Measurements from ENCODE around the gene IL5. TPM values are rescaled to one million over a fixed set of nuclear protein-coding genes. Genes with fewer than 3 reads are reported as not detected.
"Not testable (repeated sequence)": the region's sequence is repeated elsewhere in the genome, so short reads cannot be mapped to it uniquely, and the experiment has no call there.

IL5 gene
- total RNA-seq, 4 donors from 2014 or later: not detected

DNA sequence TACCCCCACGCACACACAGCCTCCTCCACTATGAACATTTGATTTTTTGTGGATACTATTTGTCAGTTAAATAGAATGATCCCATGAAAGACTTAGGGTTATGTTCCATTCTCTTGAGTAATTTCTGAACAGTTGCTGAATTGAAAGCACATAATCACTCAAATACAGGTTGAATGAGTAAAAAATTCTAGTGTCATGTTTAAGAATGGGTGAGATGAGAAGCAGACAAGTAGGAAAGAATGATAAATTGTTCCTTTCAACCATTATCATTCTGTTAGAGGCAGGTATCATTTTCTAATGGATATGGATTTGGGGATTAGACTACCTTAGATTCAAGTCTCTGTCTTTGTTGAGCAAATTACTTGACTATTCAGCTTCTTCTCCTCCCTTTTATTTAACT, 32.8 kb upstream of the IL5 start:
- Histone ChIP-seq H3K27ac (replicated peaks in 1 of 4) (no peak overlapping the region), H3K9me3 (no peaks in the 10 kb centered on the region), H3K4me1 (no peaks in the 10 kb centered on the region), H3K4me3 (no peak overlapping the region), H3K27me3 (no peaks in the 10 kb centered on the region), H3K36me3 (peaks cover 33 to 81% (median 45%) of the 10 kb centered on the region in 4 donors)
- 97% methylated on average over 1 of the region's 1 CpG for WGBS
- no peak for DNase-seq (ENCODE audit: extremely low spot score)
- intact Hi-C loops (cut with DNase I): no loop called here
- no peak for TF ChIP-seq POLR2A (IDR thresholded peaks at IDR 0.05; ENCODE audit: low read depth)
- TF ChIP-seq, protein P1, sequence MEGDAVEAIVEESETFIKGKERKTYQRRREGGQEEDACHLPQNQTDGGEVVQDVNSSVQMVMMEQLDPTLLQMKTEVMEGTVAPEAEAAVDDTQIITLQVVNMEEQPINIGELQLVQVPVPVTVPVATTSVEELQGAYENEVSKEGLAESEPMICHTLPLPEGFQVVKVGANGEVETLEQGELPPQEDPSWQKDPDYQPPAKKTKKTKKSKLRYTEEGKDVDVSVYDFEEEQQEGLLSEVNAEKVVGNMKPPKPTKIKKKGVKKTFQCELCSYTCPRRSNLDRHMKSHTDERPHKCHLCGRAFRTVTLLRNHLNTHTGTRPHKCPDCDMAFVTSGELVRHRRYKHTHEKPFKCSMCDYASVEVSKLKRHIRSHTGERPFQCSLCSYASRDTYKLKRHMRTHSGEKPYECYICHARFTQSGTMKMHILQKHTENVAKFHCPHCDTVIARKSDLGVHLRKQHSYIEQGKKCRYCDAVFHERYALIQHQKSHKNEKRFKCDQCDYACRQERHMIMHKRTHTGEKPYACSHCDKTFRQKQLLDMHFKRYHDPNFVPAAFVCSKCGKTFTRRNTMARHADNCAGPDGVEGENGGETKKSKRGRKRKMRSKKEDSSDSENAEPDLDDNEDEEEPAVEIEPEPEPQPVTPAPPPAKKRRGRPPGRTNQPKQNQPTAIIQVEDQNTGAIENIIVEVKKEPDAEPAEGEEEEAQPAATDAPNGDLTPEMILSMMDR (IDR thresholded peaks at IDR 0.05): no peak
- TF ChIP-seq POLR2AphosphoS5 (IDR thresholded peaks at IDR 0.05): no peak
- TF ChIP-seq EP300 (IDR thresholded peaks at IDR 0.05): no peak

DNA sequence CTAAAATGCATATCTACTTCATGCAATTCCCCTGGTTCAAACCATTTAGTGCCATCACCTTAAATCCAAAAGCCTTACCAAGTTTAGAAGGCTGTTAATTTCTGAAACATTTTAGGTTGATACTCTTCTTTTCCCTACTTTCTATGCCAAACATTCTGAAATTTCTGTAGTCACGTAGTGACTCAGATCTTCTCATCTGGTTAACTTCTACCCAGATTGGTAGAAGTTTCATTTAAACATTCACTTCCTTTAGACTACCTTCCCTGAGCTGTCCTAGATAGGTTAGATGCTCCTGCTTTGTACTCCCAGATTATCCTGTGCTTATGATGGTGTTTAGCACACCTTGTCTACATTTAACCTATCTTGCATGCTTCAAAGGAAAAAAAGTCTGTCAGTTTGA, 23.3 kb upstream of the IL5 start:
- H3K27ac ChIP-seq (replicated peaks in 1 of 4): no peak overlapping the region
- H3K4me1 ChIP-seq: no peaks in the 10 kb centered on the region
- no peak for DNase-seq (ENCODE audit: extremely low spot score)
- TF ChIP-seq POLR2AphosphoS5 (IDR thresholded peaks at IDR 0.05) (no peak), POLR2A (IDR thresholded peaks at IDR 0.05; ENCODE audit: low read depth) (no peak), EP300 (IDR thresholded peaks at IDR 0.05) (no peak)
- TF ChIP-seq, protein P1 (IDR thresholded peaks at IDR 0.05): no peak
- no peak overlapping the region for H3K4me3 ChIP-seq
- H3K9me3 ChIP-seq: peaks cover 0 to 14% (median 5%) of the 10 kb centered on the region in 4 donors
- 83% methylated on average over 1 of the region's 1 CpG for WGBS
- intact Hi-C loops (cut with DNase I): no loop called here
- no peaks in the 10 kb centered on the region for H3K27me3 ChIP-seq
- peaks cover 6 to 60% (median 21%) of the 10 kb centered on the region in 4 donors for H3K36me3 ChIP-seq

DNA sequence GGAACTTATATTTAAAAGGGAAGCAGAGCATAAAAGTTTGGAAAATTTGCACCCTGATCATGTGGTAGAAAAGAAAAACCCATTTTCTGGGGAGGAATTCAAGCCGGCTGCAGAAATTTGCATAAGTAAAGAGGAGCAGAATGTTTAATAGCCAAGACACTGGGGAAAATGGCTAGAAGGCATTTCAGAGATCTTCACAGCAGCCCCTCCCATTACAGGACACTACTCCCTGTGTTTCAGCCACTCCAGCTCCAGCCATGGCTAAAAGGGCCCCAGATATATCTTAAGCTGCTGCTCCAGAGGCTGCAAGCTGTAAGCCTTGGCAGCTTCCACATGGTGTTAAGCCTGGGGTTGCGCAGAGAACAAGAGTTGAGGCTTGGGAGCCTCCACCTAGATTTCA, 21.2 kb upstream of the IL5 start:
- 98% methylated on average over 2 of the region's 2 CpGs for whole genome bisulfite sequencing

DNA sequence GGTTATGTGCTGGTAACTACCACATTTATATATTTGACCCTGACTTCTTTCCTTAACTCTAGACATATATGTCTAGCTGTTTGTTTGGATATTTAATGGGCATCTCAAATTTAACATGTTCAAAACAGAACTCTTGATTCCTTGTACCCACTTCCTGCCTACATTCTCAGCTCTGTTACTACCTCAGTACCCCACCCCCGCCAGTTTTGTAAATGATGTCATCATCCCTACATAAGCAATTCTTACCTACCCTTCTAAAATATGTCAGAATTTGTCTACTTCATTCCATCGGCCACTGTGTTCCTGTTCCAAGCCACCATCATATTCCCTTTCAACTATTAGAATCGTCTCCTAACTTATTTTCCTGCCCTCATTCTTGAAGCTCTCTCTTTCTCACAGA, 18.3 kb upstream of the IL5 start:
- H3K9me3 ChIP-seq: peaks cover 0 to 14% (median 5%) of the 10 kb centered on the region in 4 donors
- DNase-seq (ENCODE audit: extremely low spot score): no peak
- peaks cover 6 to 66% (median 34%) of the 10 kb centered on the region in 4 donors for H3K36me3 ChIP-seq
- 99% methylated on average over 3 of the region's 3 CpGs for WGBS
- H3K4me1 ChIP-seq: peaks cover 11 to 25% (median 24%) of the 10 kb centered on the region in 4 donors
- intact Hi-C loops (cut with DNase I): no loop called here
- H3K4me3 ChIP-seq: no peak overlapping the region
- TF ChIP-seq POLR2A (IDR thresholded peaks at IDR 0.05; ENCODE audit: low read depth) (no peak), POLR2AphosphoS5 (IDR thresholded peaks at IDR 0.05) (no peak), EP300 (IDR thresholded peaks at IDR 0.05) (no peak)
- TF ChIP-seq, protein P1 (IDR thresholded peaks at IDR 0.05): no peak
- H3K27ac ChIP-seq (replicated peaks in 1 of 4): no peak overlapping the region
- peaks cover 0 to 3% (median 0%) of the 10 kb centered on the region in 4 donors for H3K27me3 ChIP-seq

More for the DNA sequence above, 21.2 kb upstream of the IL5 start:
- H3K27me3 ChIP-seq; DNase-seq (ENCODE audit: extremely low spot score); H3K4me3 ChIP-seq; H3K27ac ChIP-seq (replicated peaks in 1 of 4); intact Hi-C loops (cut with DNase I); H3K4me1 ChIP-seq: not testable (repeated sequence)
- Histone ChIP-seq H3K9me3 (peaks cover 0 to 14% (median 5%) of the 10 kb centered on the region in 4 donors), H3K36me3 (peaks cover 6 to 79% (median 34%) of the 10 kb centered on the region in 4 donors)

DNA sequence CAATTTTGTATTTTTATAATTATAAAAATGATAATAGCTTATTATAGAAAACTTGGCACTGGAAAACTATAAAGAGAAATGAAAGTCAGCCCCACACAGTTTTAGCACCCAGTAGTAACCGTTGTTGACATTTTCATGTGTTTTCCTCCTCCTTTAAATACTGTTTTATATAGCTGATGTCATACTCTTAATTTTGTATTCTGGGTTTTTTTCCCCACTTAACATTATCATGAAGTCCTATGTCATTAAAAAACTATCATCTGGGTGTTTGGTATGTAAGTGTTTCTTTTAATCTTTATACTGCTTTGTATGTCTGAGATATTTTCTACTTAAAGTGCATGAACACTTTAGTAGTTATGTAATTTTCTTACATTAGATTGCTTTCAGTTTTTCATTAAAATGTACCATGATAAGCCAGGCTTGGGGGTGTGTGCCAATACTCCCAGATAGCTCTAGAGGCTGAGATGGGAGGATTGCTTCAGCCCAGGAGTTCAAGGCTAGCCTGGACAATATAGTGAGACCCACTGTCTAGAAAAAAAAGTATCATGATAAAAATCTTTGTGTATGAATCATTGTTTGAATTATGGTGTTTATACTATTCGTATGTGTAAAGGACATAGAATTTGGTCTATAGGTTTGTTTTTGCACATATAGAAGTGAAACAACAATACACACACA, 16.2 kb upstream of the IL5 start:
- intact Hi-C loops (cut with DNase I): loop anchor here (5.0 kb wide), 1 partner anchor 172 kb away; no protein-coding TSS in a partner anchor
- Histone ChIP-seq H3K9me3 (peaks cover 0 to 9% (median 3%) of the 10 kb centered on the region in 4 donors), H3K27ac (replicated peaks in 1 of 4) (no peak overlapping the region), H3K36me3 (peaks cover under 1 to 45% (median 23%) of the 10 kb centered on the region in 4 donors), H3K4me1 (peaks cover 15 to 31% (median 30%) of the 10 kb centered on the region in 4 donors), H3K4me3 (no peak overlapping the region), H3K27me3 (peaks cover 0 to 4% (median 0%) of the 10 kb centered on the region in 4 donors)
- TF ChIP-seq POLR2AphosphoS5 (IDR thresholded peaks at IDR 0.05) (no peak), POLR2A (IDR thresholded peaks at IDR 0.05; ENCODE audit: low read depth) (no peak), EP300 (IDR thresholded peaks at IDR 0.05) (no peak)
- TF ChIP-seq, protein P1 (IDR thresholded peaks at IDR 0.05): no peak
- WGBS: 86% methylated on average over 2 of the region's 2 CpGs
- no peak for DNase-seq (ENCODE audit: extremely low spot score)
